SK-N-MC (cell line): ENCODE measurements around the gene ENTREP1.

Experiments used
- DNase-seq: peaks from one replicate; pipeline ENCODE4 v3.0.0-alpha.2; 2011; ENCODE audit warnings: low read depth, low spot score
- H3K27ac ChIP-seq: fragments of 200-600 bp; sonication (generic); 2 replicates; pipeline ENCODE4 v1.5.1; 2016; ENCODE audit warnings: mixed run types
- H3K36me3 ChIP-seq: fragments of 200-600 bp; sonication (generic); 2 replicates; pipeline ENCODE4 v1.6.1; 2017; ENCODE audit warnings: antibody characterized with exemption, low read length, mixed read lengths; ENCODE audit not compliant: insufficient read depth
- H3K4me3 ChIP-seq: fragments of 200-600 bp; sonication (generic); 2 replicates; pipeline ENCODE4 v1.5.1; 2016
- H3K9ac ChIP-seq: fragments of 200-600 bp; sonication (generic); 2 replicates; pipeline ENCODE4 v1.8.0; 2017; ENCODE audit warnings: mixed run types, mixed read lengths; ENCODE audit not compliant: insufficient read length
- H3K9me3 ChIP-seq: fragments of 200-600 bp; sonication (generic); 2 replicates; pipeline ENCODE4 v1.6.1; 2017; ENCODE audit warnings: low read depth, mild to moderate bottlenecking, antibody characterized with exemption, low read length, moderate library complexity, mixed read lengths
- EZH2 ChIP-seq: fragments of 200-600 bp; sonication (generic); IDR thresholded peaks from one replicate; pipeline ENCODE4 v1.6.1; 2017; ENCODE audit warnings: antibody characterized with exemption
- FOXP2 ChIP-seq: optimal IDR thresholded peaks from 2 replicates; pipeline ENCODE3; 2011; ENCODE audit warnings: mild to moderate bottlenecking, moderate library complexity; ENCODE audit not compliant: insufficient read depth; ENCODE audit errors: extremely low read length, control extremely low read depth
- POLR2AphosphoS5 ChIP-seq: IDR thresholded peaks from 2 replicates; pipeline ENCODE4 v1.6.1; 2012; ENCODE audit warnings: mild to moderate bottlenecking, low read depth, low read length, borderline replicate concordance

Gene ENTREP1

DNA sequence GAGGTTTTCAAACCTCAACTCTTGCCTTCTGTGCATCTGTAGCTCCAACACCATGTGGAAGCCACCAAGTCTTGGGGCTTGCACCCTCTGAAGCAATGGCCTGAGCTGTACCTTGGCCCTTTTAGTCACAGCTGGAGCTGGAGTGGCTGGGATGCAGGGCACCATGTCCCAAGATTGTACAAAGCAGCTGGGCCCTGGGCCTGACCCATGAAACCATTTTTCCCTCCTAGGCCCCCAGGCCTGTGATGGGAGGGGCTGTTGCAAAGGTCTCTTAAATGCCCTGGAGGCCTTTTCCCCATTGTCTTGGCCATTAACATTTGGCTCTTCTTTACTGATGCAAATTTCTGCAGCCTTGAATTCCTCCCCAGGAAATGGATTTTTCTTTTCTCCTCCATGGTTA, 11.8 kb upstream of the ENTREP1 start:
- Histone ChIP-seq H3K9ac (no peak overlapping the region), H3K4me3 (no peak overlapping the region), H3K27ac (no peak overlapping the region), H3K9me3 (no peaks in the 10 kb centered on the region), H3K36me3 (no peaks in the 10 kb centered on the region)
- no peak for TF ChIP-seq FOXP2
- no peak for TF ChIP-seq POLR2AphosphoS5
- TF ChIP-seq EZH2 = no peak
- no peak for DNase-seq

GRCh38 chr9:69314547-69314946, 10.5 kb upstream of the ENTREP1 start:
- H3K36me3 ChIP-seq = no peaks in the 10 kb centered on the region
- TF ChIP-seq EZH2 (no peak), POLR2AphosphoS5 (no peak), FOXP2 (no peak)
- no peak overlapping the region for H3K4me3 ChIP-seq
- H3K9ac ChIP-seq = no peak overlapping the region
- no peaks in the 10 kb centered on the region for H3K9me3 ChIP-seq
- DNase-seq = no peak
- H3K27ac ChIP-seq = no peak overlapping the region

DNA sequence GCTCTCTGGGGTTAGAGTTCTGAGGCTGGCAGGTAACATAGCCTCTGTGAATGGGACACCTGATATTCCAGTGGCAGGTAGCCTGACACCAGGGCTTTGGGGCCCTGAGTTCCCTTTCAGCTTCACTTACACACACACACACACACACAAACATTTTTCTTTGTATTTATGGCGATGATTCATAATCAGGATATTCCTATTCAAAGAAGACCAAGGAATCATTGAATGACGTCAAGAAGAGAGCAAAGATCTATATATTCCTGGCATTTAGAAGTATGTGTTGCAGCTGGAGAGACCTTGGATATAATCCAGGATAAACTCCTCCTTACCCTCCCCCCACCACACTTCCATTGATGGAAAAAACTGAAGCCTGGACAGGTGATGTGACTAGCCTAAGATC, 7.9 kb upstream of the ENTREP1 start:
- DNase-seq = no peak
- TF ChIP-seq POLR2AphosphoS5 (no peak), EZH2 (no peak), FOXP2 (no peak)
- no peak overlapping the region for H3K4me3 ChIP-seq
- H3K9me3 ChIP-seq = no peaks in the 10 kb centered on the region
- H3K27ac ChIP-seq = no peak overlapping the region
- no peaks in the 10 kb centered on the region for H3K36me3 ChIP-seq
- H3K9ac ChIP-seq = no peak overlapping the region

- Histone ChIP-seq H3K4me3 (no peak overlapping the region), H3K36me3 (no peaks in the 10 kb centered on the region), H3K27ac (no peak overlapping the region), H3K9ac (no peak overlapping the region), H3K9me3 (no peaks in the 10 kb centered on the region)
- no peak for TF ChIP-seq EZH2
- no peak for TF ChIP-seq FOXP2
- no peak for TF ChIP-seq POLR2AphosphoS5
- no peak for DNase-seq
Observed at GRCh38 chr9:69317894-69318293, 7.1 kb upstream of the ENTREP1 start.

DNA sequence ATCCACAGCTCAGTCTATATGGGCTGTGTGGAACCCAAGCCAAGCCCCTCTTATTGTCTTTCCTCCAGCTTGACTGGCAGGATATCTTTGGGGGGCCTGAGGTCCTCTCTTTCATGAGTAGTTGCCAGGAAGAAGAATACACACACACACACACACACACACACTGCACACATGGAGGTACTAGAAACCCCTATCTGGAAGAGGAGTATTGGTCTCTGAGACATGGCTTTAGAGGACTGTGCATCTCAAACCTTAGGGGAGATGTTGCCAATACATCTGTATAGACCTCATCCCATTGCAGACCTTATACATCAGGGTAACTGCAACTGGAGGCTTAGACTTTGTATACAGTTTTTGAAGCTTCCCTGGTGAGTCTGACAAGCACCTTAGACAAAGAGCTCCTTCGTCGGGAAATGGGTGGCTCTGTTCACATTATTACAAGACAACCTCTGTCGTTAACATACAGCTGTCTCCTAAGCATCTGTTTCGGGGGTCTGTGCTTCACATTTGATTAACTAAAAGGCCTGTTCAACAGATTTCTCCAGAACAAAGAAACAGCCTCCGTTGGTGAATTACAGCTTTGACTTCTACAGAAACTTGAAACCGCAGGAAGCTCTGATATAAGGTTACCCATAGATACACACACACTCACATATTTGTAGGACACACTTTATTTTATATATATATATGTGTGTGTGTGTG, 5.5 kb upstream of the ENTREP1 start:
- H3K9ac ChIP-seq = no peak overlapping the region
- TF ChIP-seq POLR2AphosphoS5 (no peak), FOXP2 (no peak)
- no peak overlapping the region for H3K27ac ChIP-seq
- H3K9me3 ChIP-seq = no peaks in the 10 kb centered on the region
- H3K4me3 ChIP-seq = no peak overlapping the region
- no peak for DNase-seq
- no peaks in the 10 kb centered on the region for H3K36me3 ChIP-seq

GRCh38 chr9:69322256-69322655, 2.8 kb upstream of the ENTREP1 start:
- no peaks in the 10 kb centered on the region for H3K9me3 ChIP-seq
- H3K27ac ChIP-seq = no peak overlapping the region
- no peak overlapping the region for H3K4me3 ChIP-seq
- no peak for DNase-seq
- no peaks in the 10 kb centered on the region for H3K36me3 ChIP-seq
- no peak overlapping the region for H3K9ac ChIP-seq
- TF ChIP-seq FOXP2 = no peak

- Histone ChIP-seq H3K9ac (no peak overlapping the region), H3K4me3 (no peak overlapping the region), H3K36me3 (no peaks in the 10 kb centered on the region), H3K9me3 (no peaks in the 10 kb centered on the region), H3K27ac (no peak overlapping the region)
- TF ChIP-seq EZH2 = no peak
- no peak for TF ChIP-seq POLR2AphosphoS5
- TF ChIP-seq FOXP2 = no peak
- DNase-seq = no peak
Observed at GRCh38 chr9:69323861-69324260, 1.2 kb upstream of the ENTREP1 start.

GRCh38 chr9:69325409-69326212, 596 bp downstream of the ENTREP1 start:
- no peak overlapping the region for H3K9ac ChIP-seq
- no peaks in the 10 kb centered on the region for H3K36me3 ChIP-seq
- no peaks in the 10 kb centered on the region for H3K9me3 ChIP-seq
- TF ChIP-seq EZH2 (peak; percentile 73), POLR2AphosphoS5 (no peak)
- H3K4me3 ChIP-seq = no peak overlapping the region
- no peak overlapping the region for H3K27ac ChIP-seq
- no peak for DNase-seq
